CD4-positive, alpha-beta T cell (primary cell): ENCODE results near the gene STRN4. TPM values are rescaled to one million over a fixed set of nuclear protein-coding genes. Genes with fewer than 3 reads are reported as not detected.

ENCODE experiments used
- ATAC-seq: fragments of 200-7000 bp; cut with Tn5 transposase; one replicate; pipeline ENCODE4 v1.10.0; 2022; ENCODE audit warnings: mild to moderate bottlenecking; ENCODE audit not compliant: poor library complexity
- CTCF ChIA-PET: fragments of 350-600 bp; sonication (Branson Sonifier 250); formaldehyde crosslinking; loops from one replicate; lab custom pipeline; 2021; ENCODE audit warnings: antibody characterized with exemption, inconsistent platforms; lab: Charles Lee
- POLR2A ChIA-PET: fragments of 350-600 bp; sonication (Branson Sonifier 250); formaldehyde crosslinking; loops from one replicate; lab custom pipeline; 2021; ENCODE audit warnings: antibody characterized with exemption, inconsistent platforms; lab: Charles Lee
- DNase-seq, 14 experiments: peaks; one replicate each; pipeline ENCODE4 v3.0.0-alpha.2; 2013 to 2020; ENCODE audit warnings: mixed read lengths in 2 of 14
- H3K27ac ChIP-seq, 2 donors: one replicate each; pipeline versions ENCODE4 v1.5.1 to v1.7.0; 2013; ENCODE audit warnings: low read length in 2 of 2, low read depth in 1 of 2, mild to moderate bottlenecking in 1 of 2
- H3K27me3 ChIP-seq, 2 experiments: 1 replicate in 1 of 2; 2 replicates in 1 of 2; pipeline versions ENCODE4 v1.6.1 to v1.7.0; 2013; ENCODE audit warnings: low read length in 2 of 2, control low read depth in 1 of 2, mild to moderate bottlenecking in 1 of 2, moderate library complexity in 1 of 2; ENCODE audit not compliant: insufficient read depth in 2 of 2, control insufficient read depth in 1 of 2
- H3K36me3 ChIP-seq: one replicate; pipeline ENCODE4 v1.6.1; 2013; ENCODE audit warnings: low read length, control low read depth; ENCODE audit not compliant: insufficient read depth
- H3K4me1 ChIP-seq: one replicate; pipeline ENCODE4 v1.6.1; 2013; ENCODE audit warnings: low read length, control low read depth; ENCODE audit not compliant: insufficient read depth
- H3K4me3 ChIP-seq: one replicate; pipeline ENCODE4 v1.5.1; 2013; ENCODE audit warnings: mild to moderate bottlenecking, low read length, moderate library complexity
- H3K9me3 ChIP-seq, 2 experiments: 1 replicate in 1 of 2; 2 replicates in 1 of 2; pipeline versions ENCODE4 v1.6.1 to v1.7.0; 2013; ENCODE audit warnings: low read length in 2 of 2, mild to moderate bottlenecking in 2 of 2, control low read depth in 1 of 2, moderate library complexity in 1 of 2; ENCODE audit not compliant: control insufficient read depth in 1 of 2, insufficient read depth in 1 of 2
- H3K27ac Mint-ChIP-seq: one replicate; pipeline ENCODE4 v1.8.0; 2020; ENCODE audit warnings: mixed read lengths
- H3K27me3 Mint-ChIP-seq: one replicate; pipeline ENCODE4 v1.8.0; 2021; ENCODE audit warnings: mixed read lengths
- H3K36me3 Mint-ChIP-seq: one replicate; pipeline ENCODE4 v1.8.0; 2021; ENCODE audit warnings: low read depth, mixed read lengths
- H3K4me1 Mint-ChIP-seq: one replicate; pipeline ENCODE4 v1.8.0; 2021; ENCODE audit warnings: low read depth, mixed read lengths
- H3K4me3 Mint-ChIP-seq: one replicate; pipeline ENCODE4 v1.8.0; 2020; ENCODE audit warnings: mild to moderate bottlenecking, mixed read lengths
- H3K9me3 Mint-ChIP-seq: one replicate; pipeline ENCODE4 v1.8.0; 2020; ENCODE audit warnings: mixed read lengths
- intact Hi-C, 2 experiments: fragments of 100-400 bp; cut with DNase I in 1 of 2; cut with micrococcal nuclease in 1 of 2; formaldehyde crosslinking; loops; one replicate each; pipeline versions ENCODE4 v1.15.1 to v1.9.0; 2023 to 2025; cut with DNase I, micrococcal nuclease
- total RNA-seq, 174 experiments: library from RNA in 2 of 174; stranded (reverse) in 2 of 174; gene quantifications; one replicate each; pipeline ENCODE4 v1.2.3 and lab custom pipeline; 2021 to 2026
- TF ChIP-seq, protein P1 (sequence below): fragments of 200-600 bp; IDR thresholded peaks from one replicate; pipeline ENCODE4 v1.8.0; 2022; ENCODE audit warnings: antibody characterized with exemption, mild to moderate bottlenecking

Gene STRN4
- total RNA-seq, 2 experiments from 2014 or later = 90.0 to 94.0 TPM

- Mint-ChIP-seq H3K27ac (no peak overlapping the region), H3K36me3 (peaks cover 11% of the 10 kb centered on the region), H3K9me3 (no peaks in the 10 kb centered on the region), H3K4me1 (peaks cover 4% of the 10 kb centered on the region), H3K27me3 (no peaks in the 10 kb centered on the region), H3K4me3 (no peak overlapping the region)
- Histone ChIP-seq H3K27me3 (no peaks in the 10 kb centered on the region), H3K36me3 (peaks cover 6% of the 10 kb centered on the region), H3K4me3 (no peak overlapping the region), H3K4me1 (peaks cover 11% of the 10 kb centered on the region), H3K27ac (no peak overlapping the region), H3K9me3 (no peaks in the 10 kb centered on the region)
- intact Hi-C loops = no loop called here
- ATAC-seq (no peak), DNase-seq (no peak)
- TF ChIP-seq, protein P1, sequence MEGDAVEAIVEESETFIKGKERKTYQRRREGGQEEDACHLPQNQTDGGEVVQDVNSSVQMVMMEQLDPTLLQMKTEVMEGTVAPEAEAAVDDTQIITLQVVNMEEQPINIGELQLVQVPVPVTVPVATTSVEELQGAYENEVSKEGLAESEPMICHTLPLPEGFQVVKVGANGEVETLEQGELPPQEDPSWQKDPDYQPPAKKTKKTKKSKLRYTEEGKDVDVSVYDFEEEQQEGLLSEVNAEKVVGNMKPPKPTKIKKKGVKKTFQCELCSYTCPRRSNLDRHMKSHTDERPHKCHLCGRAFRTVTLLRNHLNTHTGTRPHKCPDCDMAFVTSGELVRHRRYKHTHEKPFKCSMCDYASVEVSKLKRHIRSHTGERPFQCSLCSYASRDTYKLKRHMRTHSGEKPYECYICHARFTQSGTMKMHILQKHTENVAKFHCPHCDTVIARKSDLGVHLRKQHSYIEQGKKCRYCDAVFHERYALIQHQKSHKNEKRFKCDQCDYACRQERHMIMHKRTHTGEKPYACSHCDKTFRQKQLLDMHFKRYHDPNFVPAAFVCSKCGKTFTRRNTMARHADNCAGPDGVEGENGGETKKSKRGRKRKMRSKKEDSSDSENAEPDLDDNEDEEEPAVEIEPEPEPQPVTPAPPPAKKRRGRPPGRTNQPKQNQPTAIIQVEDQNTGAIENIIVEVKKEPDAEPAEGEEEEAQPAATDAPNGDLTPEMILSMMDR = no peak
- ChIA-PET CTCF (no interaction called here), POLR2A (no interaction called here)
Measured at GRCh38 chr19:46760363-46760762, 14.1 kb upstream of the STRN4 start.

- CTCF ChIA-PET = no interaction called here
- Mint-ChIP-seq H3K4me3 (no peak overlapping the region), H3K9me3 (no peaks in the 10 kb centered on the region), H3K4me1 (peaks cover 4% of the 10 kb centered on the region), H3K27ac (no peak overlapping the region), H3K36me3 (peaks cover 11% of the 10 kb centered on the region), H3K27me3 (no peaks in the 10 kb centered on the region)
- DNase-seq (no peak), ATAC-seq (no peak)
- H3K36me3 ChIP-seq = peaks cover 6% of the 10 kb centered on the region
- H3K27me3 ChIP-seq = no peaks in the 10 kb centered on the region
- H3K4me3 ChIP-seq = no peak overlapping the region
- no peak overlapping the region for H3K27ac ChIP-seq
- peaks cover 11% of the 10 kb centered on the region for H3K4me1 ChIP-seq
- TF ChIP-seq, protein P1 = no peak
- POLR2A ChIA-PET = no interaction called here
- H3K9me3 ChIP-seq = no peaks in the 10 kb centered on the region
- intact Hi-C loops = loop anchor here in 1 of 2 experiments (5.0 kb wide), 1 partner anchor 232 kb away; no protein-coding TSS in a partner anchor
Measured at GRCh38 chr19:46759817-46760333, 13.6 kb upstream of the STRN4 start.

GRCh38 chr19:46759206-46759605 is 13.0 kb upstream of the STRN4 start:
- Mint-ChIP-seq H3K27me3 (no peaks in the 10 kb centered on the region), H3K27ac (no peak overlapping the region), H3K36me3 (peaks cover 11% of the 10 kb centered on the region), H3K4me3 (no peak overlapping the region), H3K4me1 (peaks cover 4% of the 10 kb centered on the region), H3K9me3 (no peaks in the 10 kb centered on the region)
- intact Hi-C loops = loop anchor here in 1 of 2 experiments (5.0 kb wide), 1 partner anchor 233 kb away; no protein-coding TSS in a partner anchor
- Histone ChIP-seq H3K9me3 (no peaks in the 10 kb centered on the region), H3K27me3 (no peaks in the 10 kb centered on the region), H3K4me3 (no peak overlapping the region), H3K36me3 (peaks cover 6% of the 10 kb centered on the region), H3K27ac (no peak overlapping the region), H3K4me1 (peaks cover 11% of the 10 kb centered on the region)
- CTCF ChIA-PET = interaction anchor here (2.9 kb wide), 1 partner anchor 81 kb away, joined by 48 read pairs; no protein-coding TSS in a partner anchor
- POLR2A ChIA-PET = no interaction called here
- TF ChIP-seq, protein P1 = no peak
- DNase-seq (no peak), ATAC-seq (no peak)
